DND-41 (cell line): Measurements from ENCODE around the gene F2RL3.

ENCODE experiments used
- CTCF ChIP-seq: IDR thresholded peaks from 2 replicates; pipeline ENCODE4 v1.5.1; 2012; ENCODE audit warnings: borderline replicate concordance, low read length, moderate library complexity, mild to moderate bottlenecking; ENCODE audit not compliant: poor library complexity, severe bottlenecking; ENCODE audit errors: extremely low read depth
- EZH2 ChIP-seq: IDR thresholded peaks from 3 replicates; pipeline ENCODE4 v1.6.1; 2012; ENCODE audit warnings: borderline replicate concordance, low read depth, mild to moderate bottlenecking, moderate library complexity, low read length, inconsistent platforms; ENCODE audit not compliant: severe bottlenecking

GRCh38 chr19:16908759-16909158 is 20.0 kb downstream of the F2RL3 start:
- TF ChIP-seq CTCF = no peak
- no peak for TF ChIP-seq EZH2
